ENCODE measurements around the gene VASH1. TPM values are rescaled to one million over a fixed set of nuclear protein-coding genes. Genes with fewer than 3 reads are reported as not detected.
"Not testable (repeated sequence)": the region's sequence is repeated elsewhere in the genome, so short reads cannot be mapped to it uniquely, and the experiment has no call there.

Gene VASH1
- polyA plus RNA-seq (2014; cell fraction: cytosol; rRNA removed) = 8.7 and 12.1 TPM in 2 replicates
- 22.1 and 37.9 TPM in 2 replicates for polyA plus RNA-seq (2014; cell fraction: nucleus; rRNA removed)

GRCh38 chr14:76761136-76761959, at the start of gene VASH1:
VASH1 (plus strand) TSS chr14:76761468; CDS start chr14:76762822, 1,354 bp downstream.
- DNase-seq (ENCODE audit: low spot score) = peak; percentile 53

GRCh38 chr14:76713121-76713520, 48.1 kb upstream of the VASH1 start:
- no peak for DNase-seq (ENCODE audit: low spot score)

- DNase-seq (ENCODE audit: low spot score) = no peak
Measured at GRCh38 chr14:76714470-76714869, 46.8 kb upstream of the VASH1 start.

DNA sequence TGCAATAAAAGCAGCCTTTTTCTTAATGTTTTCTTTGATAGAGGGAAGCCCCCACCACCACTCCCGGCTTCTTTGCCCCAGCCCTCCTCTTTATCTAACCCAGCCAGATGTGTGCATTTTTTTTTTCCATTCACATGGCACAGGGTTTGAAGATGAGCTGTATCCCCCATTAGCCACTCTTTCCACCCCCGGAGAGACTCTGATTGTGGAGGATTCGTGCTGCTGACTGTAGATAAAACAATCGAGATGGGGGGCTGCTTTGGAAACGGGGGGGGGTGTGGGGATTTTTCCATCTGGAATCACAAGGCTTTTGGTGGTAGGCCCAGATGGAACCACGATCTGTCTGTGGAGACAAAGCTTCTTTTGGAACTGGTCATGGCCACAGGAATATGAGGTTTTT, 46.2 kb upstream of the VASH1 start:
- DNase-seq (ENCODE audit: low spot score) = no peak

- peak; percentile 17 for DNase-seq (ENCODE audit: low spot score)
Measured at GRCh38 chr14:76715511-76716081, 45.7 kb upstream of the VASH1 start.

DNA sequence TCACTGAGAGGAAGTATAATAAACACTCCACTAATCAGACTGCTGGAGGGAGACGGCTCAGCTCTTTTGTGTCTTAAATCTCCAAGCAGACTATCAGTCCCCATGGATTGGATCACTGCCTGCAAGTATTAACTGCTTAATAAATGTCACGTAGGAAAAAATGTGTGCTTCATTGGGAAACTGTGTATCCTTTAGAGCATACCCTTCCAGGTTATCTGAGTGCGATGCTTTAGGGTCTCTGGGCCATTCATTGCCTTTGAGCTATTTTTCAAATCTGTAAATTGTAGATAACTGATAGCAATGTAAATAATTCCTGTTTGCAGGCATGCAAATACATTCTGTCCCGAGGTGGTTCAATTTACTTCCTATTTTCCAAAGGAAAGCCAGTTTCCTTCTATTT, 45.0 kb upstream of the VASH1 start:
- no peak for DNase-seq (ENCODE audit: low spot score)

DNA sequence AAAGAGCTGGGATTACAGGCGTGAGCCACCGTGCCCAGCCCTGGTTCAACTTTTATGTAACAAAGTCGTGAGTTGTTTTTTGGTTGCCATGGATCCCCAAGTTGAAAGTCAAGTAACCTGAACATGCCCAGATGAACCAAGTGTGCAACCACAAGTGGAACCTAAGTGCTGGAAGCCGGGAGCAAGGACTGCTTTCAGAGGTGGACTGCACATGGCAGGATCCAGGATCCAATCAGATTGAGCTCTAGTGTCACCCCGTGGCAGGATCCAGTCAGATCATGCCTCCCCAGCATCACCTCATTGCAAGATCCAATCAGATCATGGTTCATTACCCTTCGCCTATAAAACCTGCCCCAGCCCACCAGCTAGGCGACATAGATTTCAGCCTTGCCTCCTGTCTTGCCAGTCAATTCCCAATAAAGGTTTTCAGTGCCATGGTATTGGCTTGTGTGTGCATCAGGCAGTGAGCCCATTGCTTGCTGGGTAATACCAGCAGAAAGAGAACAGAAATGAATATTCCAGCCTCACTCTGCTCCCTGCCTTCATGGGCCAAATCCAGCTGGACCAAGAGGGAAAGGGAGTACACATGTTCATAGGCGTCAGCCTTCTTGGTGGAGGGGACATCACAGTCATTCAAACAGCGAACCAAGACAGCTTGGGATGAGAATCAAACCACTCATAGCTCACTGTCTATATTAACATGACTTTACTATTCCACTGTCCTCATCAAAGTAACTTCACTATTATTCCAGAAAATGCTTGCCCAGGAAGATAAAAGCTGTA, 43.6 kb upstream of the VASH1 start:
- no peak for DNase-seq (ENCODE audit: low spot score)

- no peak for DNase-seq (ENCODE audit: low spot score)
Measured at GRCh38 chr14:76718306-76719040, 42.8 kb upstream of the VASH1 start.

DNA sequence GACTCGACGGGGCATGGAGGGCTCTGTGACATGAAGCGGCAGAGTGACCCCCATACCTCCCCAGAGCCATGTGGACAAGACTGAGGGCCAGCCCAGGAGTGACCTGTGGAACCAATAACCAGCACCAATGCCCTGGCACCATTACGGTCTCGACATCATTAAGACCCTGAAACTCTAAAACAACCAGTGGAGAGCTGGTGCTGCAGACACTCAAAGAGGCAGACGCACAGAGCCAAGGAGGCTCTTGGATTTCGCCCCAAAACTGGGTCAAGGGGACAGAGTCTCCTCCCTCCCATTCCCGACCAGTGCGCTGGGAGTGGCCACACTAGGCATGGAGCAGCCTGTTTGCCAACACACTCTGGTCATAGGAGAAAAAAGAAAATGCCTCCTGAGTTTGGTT, 41.6 kb upstream of the VASH1 start:
- no peak for DNase-seq (ENCODE audit: low spot score)

- peak; percentile 74 for DNase-seq (ENCODE audit: low spot score)
Measured at GRCh38 chr14:76720382-76720813, 40.9 kb upstream of the VASH1 start.

- not testable (repeated sequence) for DNase-seq (ENCODE audit: low spot score)
Measured at GRCh38 chr14:76721506-76721905, 39.8 kb upstream of the VASH1 start.

- no peak for DNase-seq (ENCODE audit: low spot score)
Measured at GRCh38 chr14:76724651-76725550, 36.4 kb upstream of the VASH1 start.

GRCh38 chr14:76726551-76726970, 34.7 kb upstream of the VASH1 start:
- DNase-seq (ENCODE audit: low spot score) = no peak

DNA sequence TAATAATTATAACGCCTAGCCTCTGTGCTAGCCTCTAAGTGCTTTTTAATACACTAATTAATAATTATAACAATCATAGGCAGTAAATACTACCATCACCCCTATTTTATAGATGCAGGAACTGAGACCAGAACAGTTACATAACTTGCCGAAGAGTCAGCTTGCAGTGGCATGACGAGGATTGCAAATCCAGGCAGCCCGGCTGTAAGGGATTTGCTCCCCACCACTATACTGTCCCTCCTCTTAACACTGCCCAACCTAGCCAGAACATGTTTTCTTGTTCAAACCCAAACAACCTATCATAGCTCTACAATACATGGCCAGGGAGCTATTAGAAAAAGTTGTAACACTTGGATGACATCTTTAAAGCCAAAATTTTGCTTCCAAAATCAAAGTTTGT, 33.9 kb upstream of the VASH1 start:
- DNase-seq (ENCODE audit: low spot score) = no peak

DNA sequence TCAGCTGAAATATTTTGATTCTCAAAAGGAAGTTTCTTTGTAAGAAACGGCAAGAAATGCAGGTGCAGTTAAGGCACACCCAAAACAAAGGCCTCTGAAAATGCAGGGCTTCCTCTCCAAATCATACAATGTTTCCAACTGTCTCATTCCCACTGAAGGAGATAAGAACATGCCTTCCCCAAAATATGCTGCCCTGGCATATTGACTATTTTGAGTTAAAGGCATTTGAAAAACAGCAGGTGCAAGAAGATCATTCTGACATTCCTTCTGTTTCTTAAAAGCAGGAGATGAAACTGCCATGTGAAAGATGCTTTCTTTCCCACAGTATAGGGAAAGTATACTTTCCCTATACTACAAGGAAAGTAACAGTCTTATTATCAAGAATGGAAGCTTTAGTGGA, 33.4 kb upstream of the VASH1 start:
- no peak for DNase-seq (ENCODE audit: low spot score)

DNA sequence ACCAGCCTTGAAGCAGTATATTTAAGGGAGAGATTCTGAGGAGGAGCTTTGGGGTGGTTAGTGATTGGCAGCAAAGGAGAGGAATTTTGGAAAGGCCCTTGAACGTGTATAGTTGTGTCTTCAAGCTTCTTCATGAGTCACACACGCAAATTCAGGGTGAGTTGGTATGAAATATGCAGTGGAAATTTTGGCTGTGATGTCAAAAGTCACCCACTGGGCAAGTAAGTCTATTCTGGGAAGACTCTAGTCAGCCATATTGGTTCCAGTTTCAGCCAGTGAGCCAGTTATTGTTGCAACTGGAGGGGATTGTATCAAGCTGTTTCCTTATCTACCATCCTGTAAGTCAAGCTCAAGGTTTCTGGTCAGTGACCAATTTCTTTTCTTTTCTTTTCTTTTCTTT, 32.0 kb upstream of the VASH1 start:
- DNase-seq (ENCODE audit: low spot score) = no peak

- no peak for DNase-seq (ENCODE audit: low spot score)
Measured at GRCh38 chr14:76729953-76730505, 31.2 kb upstream of the VASH1 start.

DNA sequence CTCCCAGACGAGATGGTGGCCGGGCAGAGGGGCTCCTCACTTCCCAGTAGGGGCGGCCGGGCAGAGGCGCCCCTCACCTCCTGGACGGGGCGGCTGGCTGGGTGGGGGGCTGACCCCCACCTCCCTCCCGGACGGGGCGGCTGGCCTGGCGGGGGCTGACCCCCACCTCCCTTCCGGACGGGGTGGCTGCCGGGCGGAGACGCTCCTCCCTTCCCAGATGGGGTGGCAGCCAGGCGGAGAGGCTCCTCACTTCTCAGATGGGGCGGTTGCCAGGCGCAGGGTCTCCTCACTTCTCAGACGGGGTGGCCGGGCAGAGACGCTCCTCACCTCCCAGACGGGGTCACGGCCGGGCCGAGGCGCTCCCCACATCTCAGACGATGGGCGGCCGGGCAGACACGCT, 26.8 kb upstream of the VASH1 start:
- DNase-seq (ENCODE audit: low spot score) = not testable (repeated sequence)

GRCh38 chr14:76736514-76736913, 24.8 kb upstream of the VASH1 start:
- no peak for DNase-seq (ENCODE audit: low spot score)

DNA sequence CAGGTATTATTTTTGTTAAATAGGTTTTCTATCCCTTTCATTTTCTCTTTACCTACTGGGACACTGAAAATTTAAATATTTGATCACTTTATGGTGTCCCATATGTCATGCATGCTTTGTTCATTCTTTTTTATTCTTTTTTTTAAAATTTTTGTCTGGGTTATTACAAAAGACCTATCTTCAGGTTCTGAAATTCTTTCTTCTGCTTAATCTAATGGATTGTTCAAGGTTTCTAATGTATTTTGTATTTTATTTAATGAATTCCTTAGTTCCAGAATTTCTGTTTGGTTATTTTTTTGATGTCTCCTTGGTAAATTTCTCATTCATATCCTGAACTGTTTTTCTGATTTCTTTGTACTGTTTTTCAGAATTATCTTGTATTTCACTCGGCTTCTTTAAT, 20.2 kb upstream of the VASH1 start:
- no peak for DNase-seq (ENCODE audit: low spot score)

Data from SK-N-DZ (cell line).